Measurements from ENCODE around the gene ABLIM1.

Gene ABLIM1

DNA sequence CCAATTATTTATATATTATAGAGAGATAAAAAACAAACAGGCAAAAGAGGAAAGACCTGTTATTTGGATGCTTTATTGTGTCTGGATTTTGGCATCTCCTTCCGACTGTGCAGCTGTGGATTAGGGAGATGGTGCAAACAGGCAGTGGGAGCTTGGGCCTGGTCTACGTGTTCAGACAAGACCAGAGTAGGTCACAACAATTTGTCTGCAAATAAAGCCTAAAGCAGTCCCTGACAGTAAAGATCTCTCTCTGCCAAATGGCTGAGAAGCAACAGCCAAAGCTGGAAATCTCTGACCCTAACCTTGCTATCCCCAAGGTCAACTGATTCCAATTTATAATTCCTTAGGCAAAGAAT, 82.0 kb downstream of the ABLIM1 start:
- no peak for DNase-seq

DNA sequence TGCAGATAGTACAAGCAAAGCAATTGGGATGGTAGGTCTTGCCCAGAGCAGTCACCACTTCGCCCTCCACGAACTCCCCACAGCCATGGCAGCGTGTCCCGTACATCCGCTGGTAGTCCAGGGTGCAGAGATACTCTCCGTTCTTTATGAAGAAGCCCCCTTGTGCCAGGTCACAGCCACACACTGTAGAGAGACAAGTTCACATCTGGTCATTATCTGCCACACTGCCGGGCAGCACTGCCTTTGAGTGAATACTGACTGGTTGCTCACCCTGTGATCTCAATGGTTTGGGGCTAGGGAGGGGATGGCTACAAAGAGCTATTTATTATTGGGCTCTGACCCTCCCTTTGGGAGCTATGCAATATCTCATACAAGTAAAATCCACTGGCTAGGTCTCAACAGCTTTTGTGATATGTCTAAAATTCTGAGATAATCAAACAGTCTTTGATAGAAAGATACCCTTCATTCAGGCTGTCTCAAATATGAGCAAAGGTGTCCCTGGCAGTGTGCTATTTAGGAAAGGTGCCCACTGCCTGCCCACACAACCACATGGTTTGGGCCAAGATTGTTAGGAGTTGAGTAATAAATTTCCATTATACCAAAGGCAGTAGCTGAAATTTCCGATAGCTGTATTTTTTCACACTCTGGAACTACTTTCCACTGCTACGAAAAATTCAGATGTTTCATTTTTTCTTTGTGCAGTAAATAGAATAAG, 82.5 kb downstream of the ABLIM1 start:
- no peak for DNase-seq

DNA sequence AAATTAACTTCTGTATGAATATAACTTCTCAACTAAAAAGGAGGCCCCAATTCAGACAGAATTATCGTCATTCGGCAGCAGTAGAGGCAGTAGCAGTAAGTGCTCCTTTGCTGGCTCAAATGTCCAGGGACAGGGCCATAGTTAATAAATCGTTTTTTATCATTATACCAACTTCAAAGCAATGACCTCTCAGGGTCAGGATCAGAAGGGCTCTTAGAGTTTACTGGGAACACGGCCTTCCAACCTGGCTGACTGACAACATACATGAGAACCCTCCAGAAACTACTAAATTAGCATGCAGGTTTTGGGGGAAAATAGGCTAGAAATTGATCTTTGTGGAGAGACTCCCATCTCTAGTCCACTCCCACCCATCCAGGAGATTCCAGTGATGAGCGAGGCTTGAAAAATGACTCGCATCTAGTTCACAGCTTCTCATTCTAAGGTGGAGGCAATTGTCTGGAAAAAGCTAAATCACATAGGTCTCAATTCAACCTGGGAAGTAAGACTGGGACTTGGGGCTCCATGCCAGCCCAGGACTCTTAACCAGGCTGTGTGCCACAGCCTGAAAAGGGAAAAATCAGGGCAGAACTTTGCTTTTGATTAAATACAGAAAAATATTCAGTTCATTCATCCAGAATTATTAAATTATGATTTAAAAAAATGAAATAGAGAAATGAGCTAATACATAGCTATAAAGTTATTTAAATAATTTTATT, 84.6 kb downstream of the ABLIM1 start:
- no peak for DNase-seq

DNA sequence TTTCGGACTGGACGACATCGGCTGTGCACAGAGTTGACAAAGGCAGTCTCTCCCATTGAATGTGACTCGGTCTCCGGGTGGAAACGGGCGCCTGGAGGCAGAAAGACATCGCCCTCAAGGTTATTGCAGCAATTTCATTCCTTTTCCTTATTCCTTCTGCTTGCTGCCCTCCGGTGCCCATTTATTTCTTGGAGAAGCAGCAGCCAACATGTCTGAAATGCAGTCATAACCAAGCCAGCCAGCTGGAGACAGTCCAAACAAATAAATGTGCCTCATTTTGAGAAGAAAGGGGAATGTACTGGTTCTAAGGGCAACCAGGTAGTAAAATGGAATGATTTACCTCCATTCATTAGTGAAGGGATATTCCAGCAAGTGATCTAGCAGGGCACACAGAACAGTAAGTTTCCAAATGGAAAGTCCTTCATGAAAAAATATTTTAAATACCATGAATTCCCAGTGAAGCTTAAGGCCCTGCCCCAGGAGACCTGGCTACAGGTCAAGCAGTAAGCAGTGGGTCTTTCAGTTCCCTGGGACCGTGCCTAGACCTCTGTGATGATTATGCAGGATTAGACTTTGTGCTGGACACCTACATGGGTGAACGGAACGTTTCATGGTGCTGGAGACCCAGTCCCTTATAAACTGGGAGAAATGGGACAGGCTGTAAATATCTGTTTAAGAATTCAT, 86.6 kb downstream of the ABLIM1 start:
- no peak for DNase-seq

GRCh38 chr10:114566064-114566463, 92.0 kb downstream of the ABLIM1 start:
- DNase-seq: no peak

DNA sequence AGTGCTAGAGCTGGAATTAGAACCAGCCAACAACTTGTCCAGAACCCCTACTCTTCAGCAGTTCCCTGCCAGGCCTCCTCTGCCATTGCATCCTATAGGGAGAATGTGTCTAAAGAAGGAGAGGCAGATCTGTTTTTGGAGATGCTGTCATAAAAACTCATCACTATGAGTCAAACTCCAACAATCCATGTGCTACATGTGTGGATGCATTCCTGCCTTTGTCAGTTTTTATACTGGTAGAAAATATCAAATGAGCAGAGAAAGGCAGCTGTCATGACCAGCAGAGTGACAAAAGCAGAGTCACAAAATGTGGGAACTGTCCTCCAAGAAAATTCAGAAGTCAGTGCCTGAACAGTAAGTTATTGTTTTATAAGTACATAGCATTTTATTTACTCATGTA, 93.0 kb downstream of the ABLIM1 start:
- no peak for DNase-seq

- no peak for DNase-seq
Observed at GRCh38 chr10:114561008-114561523, 97.0 kb downstream of the ABLIM1 start.

DNA sequence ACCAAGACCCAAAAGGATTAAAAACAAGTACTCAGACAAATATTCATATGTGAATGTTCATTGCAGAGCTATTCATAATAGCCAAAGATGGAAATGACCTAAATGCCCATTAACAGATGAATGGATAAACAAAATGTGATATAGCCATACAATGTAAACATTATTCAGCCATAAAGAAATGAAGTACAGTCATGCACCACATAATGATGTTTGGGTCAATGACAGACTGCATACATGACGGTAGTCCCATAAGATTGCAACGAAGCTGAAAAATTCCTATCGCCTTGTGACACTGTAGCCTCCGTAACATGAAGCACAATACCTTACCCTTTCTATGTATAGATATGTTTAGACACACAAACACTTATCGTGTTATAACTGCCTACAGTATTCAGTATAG, 97.9 kb downstream of the ABLIM1 start:
- DNase-seq: no peak

DNA sequence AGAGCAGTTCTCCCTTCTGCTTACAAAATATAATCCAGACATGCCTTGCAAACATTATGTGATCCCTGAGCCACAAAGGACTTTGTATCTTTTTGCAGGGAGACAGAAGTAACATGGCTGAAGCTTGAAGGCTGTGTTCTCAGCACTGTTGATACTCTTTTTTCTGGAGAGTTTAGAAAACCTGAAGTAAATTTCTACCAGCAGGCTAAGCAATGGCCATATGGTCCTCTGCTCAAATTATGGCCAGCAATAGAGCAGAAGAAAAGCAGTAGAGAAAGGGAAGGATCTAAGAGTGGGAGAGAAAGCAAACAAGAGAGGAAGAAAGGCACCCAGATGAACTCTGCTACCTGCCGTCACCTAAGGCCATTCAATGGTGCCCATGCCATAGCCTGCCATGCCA, 98.4 kb downstream of the ABLIM1 start:
- no peak for DNase-seq

GRCh38 chr10:114557854-114558253, 100.2 kb downstream of the ABLIM1 start:
- DNase-seq: no peak

DNA sequence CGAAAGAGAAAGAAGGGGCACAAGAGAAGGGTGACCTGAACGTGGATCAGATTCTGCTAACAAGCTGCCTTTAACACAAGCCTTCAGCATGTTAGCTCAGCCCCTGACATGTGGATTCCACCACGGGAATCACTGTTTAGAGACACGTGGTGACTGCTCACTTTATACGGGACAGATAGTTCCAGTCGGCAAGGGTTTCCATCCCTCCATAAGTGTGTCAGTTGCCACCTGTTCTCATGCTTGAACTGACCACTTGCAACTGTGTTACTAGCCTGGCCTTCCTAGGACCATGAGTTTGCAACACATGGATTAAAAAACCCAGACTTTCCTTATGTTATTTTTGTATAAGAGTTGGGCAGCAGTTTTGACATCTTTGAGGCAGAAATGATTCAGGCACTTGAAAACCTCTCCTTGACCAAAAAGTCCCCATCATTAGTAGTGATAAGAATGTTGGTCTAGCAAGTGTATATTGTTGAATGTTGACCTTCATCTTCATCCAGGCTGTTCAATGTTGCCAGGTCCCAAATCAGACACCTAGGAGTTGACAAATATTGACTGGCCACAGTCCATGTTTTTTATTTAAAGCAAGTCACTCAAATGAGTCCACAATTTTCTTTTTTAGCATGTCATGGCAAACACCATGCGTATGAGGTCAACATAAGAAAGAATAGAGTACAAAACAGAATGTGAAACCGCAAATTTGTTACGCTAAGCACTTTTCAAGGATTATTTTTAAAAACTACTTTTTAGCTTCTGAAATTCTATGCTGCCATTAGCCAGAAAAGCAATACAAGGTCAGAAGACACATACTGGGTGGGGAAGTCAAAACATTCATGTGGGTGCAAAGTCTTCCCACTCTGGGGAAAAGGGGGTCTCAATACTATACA, 101.6 kb downstream of the ABLIM1 start:
- DNase-seq: no peak

DNA sequence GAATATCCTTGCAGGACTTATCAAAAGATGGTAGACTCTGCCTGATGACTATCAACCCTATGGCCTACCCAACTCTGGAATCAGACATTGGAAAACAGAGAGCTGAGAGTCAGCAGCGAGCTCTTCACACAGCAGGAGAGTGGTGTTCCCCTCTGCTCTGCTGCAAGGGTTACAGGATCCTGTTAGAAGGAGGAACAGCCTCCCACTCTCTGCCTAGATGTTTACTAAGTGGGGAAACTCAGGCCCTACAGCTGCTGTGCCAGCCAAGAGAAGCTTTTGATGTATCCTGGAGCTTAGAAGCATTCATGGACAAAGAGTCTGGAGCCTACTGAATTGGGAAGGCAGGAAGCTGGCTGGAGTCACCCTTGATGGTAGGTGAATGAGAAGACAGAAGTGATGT, 104.6 kb downstream of the ABLIM1 start:
- DNase-seq: no peak

DNA sequence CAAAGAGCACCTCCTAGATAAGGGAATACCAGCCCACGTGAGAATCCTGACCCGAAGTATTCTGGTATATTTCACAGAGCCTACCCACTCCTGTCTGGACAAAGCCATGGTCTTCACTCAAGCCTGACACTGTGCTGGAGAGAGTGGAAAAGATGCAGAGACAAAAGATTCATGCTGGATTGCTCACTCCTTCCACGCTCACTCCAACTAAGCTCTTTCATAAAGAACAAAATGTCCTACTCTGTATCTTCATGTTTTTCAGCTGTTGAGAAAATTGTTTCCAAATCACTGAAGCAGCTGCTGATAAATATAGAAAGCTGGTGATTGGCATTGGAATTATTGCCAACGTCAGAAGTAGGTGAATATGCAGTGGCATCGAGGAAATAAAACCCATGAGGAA, 106.0 kb downstream of the ABLIM1 start:
- DNase-seq: no peak

- no peak for DNase-seq
Observed at GRCh38 chr10:114551636-114551972, 106.5 kb downstream of the ABLIM1 start.

DNA sequence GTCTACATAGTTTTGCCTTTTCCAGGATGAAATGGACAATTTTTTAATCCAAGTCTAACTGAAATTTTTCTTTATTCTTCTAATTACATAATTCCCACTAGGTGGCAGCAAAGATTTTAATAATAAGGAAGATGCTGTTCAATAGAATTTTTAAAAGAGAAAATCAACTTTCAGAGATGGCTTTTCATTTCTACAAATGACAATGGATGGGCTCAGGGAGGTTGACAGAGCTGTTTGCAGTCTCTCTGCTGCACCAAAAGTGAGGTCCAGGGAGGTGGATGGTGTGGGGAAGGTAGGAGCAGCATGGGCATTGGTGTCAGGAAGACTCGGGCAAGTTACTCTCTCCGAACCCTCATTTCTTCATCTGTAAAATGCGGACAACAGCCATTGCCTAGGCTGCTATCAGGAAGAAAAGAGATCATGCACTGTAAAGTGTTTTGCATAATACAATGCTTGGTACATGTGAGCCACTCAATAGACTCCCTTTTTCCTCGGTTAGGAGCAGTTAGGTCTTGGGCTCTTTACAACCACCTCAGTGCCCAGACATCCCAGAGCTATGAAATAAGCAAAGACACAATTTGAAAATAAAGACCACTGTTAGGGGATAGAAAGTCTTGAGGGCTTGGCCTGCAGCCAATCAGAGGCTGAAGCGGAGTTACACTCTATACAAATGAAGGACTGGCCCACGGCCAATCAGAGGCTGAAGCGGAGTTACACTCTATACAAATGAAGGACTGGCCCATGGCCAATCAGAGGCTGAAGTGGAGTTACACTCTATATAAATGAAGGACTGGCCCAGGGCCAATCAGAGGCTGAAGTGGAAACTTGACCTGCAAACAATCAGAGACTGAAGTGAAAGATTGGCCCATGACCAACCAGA, 107.1 kb downstream of the ABLIM1 start:
- peak; percentile 2 to 9 for DNase-seq

GRCh38 chr10:114548662-114549061, 109.4 kb downstream of the ABLIM1 start:
- DNase-seq: no peak

DNA sequence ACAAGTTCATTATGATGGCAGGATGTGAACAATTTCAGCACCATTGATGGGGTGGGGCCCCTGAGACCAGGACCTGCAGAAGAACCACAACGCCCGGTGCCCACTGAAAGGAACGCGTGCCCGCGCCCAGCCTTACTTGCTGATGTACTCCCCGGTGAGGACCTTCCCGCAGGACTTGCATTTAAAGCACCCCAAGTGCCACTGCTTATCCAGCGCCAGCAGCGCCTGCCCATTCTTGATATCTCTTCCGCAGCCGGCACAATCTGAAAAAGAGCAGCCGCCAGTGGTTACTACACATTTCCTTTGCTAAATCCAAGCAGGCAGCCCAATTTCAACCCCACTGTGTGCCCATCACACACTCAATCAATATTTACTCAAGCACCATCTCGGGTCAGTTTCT, 110.6 kb downstream of the ABLIM1 start:
- no peak for DNase-seq

DNA sequence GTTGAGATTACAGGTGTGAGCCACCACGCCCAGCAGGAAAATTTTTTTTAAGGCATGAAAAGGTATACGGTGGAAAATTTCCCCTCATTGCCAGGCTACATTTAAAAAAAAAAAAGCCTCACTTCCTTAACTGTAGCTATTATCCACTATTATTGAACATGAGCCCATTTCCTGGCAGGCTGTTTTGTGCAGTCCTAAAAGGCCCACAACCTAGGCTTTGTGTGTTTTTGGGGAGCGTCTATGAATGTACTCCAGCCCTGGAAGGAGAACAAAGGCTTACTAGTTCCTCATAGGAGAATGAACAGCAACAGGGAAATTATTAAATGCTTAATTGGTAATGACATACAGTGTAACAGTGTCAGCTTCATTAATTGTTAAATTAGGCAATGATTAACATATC, 111.0 kb downstream of the ABLIM1 start:
- no peak for DNase-seq

- no peak for DNase-seq
Observed at GRCh38 chr10:114545819-114546218, 112.3 kb downstream of the ABLIM1 start.

GRCh38 chr10:114545071-114545470, 113.0 kb downstream of the ABLIM1 start:
- no peak for DNase-seq

GRCh38 chr10:114544045-114544659, 113.9 kb downstream of the ABLIM1 start:
- DNase-seq: no peak

DNA sequence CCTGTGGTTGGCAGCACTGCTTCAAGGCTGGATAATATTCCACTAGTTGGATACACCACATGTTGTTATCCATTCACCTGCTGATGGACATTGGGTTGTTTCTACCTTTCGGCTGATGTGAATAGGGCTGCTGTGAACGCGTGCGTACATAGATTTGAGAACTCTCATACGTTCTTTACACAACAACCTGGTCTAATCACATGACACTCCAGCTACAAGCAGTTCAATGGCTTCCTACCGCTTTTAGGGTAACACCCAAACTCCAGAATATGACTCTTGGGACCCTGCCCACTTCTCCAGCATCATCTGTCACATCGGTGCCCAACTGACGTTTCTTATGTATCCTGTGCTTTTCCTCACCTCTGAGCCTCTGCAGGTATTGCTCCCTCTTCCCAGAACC, 114.6 kb downstream of the ABLIM1 start:
- DNase-seq: no peak
